ENCODE results near the gene DLG2.

Gene DLG2

DNA sequence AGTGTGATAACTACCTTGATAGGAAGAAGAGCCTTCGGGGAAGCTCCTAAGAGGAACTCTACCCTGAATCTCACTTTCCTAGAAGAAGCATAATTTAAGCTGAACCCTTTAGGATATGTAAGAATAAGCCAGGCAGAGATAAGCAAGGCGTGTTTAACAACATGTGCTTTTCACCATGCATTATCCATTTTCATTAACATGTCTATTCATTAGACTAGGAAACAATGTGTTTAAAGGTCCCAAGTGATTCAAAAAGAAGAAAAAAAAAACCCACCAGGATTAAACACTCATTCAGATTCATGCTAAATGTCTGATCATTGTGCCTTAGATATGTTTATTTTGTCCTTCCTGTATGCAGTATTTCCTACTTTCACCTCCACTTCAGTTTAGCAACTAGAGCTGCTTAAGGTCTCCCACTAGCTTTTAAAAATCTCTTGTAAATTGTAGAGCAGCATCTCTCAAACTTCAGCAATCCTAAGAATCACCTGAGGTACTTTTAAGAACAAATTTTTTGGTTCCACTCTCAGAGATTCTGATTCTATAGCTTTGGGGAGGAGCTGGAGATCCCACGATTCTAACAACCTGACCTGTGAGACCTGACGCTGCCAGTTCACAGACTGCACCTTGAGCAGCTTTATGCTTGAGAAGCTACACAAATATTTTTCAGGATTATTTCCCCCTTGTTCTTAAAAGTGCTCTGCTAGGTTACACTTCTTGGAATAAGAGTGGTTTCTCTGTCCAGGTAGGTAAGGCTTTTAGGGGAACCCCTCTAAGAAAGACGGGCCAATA, 1385.6 kb downstream of the DLG2 start:
- 0 out of 2 replicates have a peak, but pooled peaks cover 4% of the 10 kb centered on the region for H3K27me3 ChIP-seq (ENCODE audit: control insufficient read depth, low read length)
- H3K9me3 ChIP-seq (ENCODE audit: control insufficient read depth, insufficient read depth, low read length): no peaks in the 10 kb centered on the region
- H3K4me2 ChIP-seq (ENCODE audit: low read length): no peak overlapping the region
- no peaks in the 10 kb centered on the region for H3K9me2 ChIP-seq (replicated peaks; ENCODE audit: control insufficient read depth, low read length)
- no peak overlapping the region for H3K27ac ChIP-seq (ENCODE audit: low read depth, low read length)
- H4K20me1 ChIP-seq (ENCODE audit: control insufficient read depth, insufficient read depth, low read depth, low read length): no peaks in the 10 kb centered on the region
- H3K4me1 ChIP-seq (ENCODE audit: control insufficient read depth, low read length): no peaks in the 10 kb centered on the region
- H3K36me3 ChIP-seq (ENCODE audit: control insufficient read depth, low read length): no peaks in the 10 kb centered on the region
- TF ChIP-seq CTCF (IDR thresholded peaks at IDR 0.05; ENCODE audit: low read depth, low read length, poor library complexity, severe bottlenecking) (no peak), EZH2phosphoT487 (IDR thresholded peaks at IDR 0.05; ENCODE audit: borderline replicate concordance, low read length) (no peak)
- H3F3A ChIP-seq (ENCODE audit: control insufficient read depth, insufficient read depth): no peaks in the 10 kb centered on the region
- no peak overlapping the region for H3K4me3 ChIP-seq (ENCODE audit: low read length)
- no peaks in the 10 kb centered on the region for H3K79me2 ChIP-seq (ENCODE audit: control insufficient read depth, low read length)

GRCh38 chr11:84240847-84241246, 1386.3 kb downstream of the DLG2 start:
- TF ChIP-seq CTCF (IDR thresholded peaks at IDR 0.05; ENCODE audit: low read depth, low read length, poor library complexity, severe bottlenecking) (no peak), EZH2phosphoT487 (IDR thresholded peaks at IDR 0.05; ENCODE audit: borderline replicate concordance, low read length) (no peak)
- Histone ChIP-seq H3K4me3 (ENCODE audit: low read length) (no peak overlapping the region), H4K20me1 (ENCODE audit: control insufficient read depth, insufficient read depth, low read depth, low read length) (no peaks in the 10 kb centered on the region), H3F3A (ENCODE audit: control insufficient read depth, insufficient read depth) (no peaks in the 10 kb centered on the region), H3K4me2 (ENCODE audit: low read length) (no peak overlapping the region), H3K27me3 (ENCODE audit: control insufficient read depth, low read length) (0 out of 2 replicates have a peak, but pooled peaks cover 4% of the 10 kb centered on the region), H3K36me3 (ENCODE audit: control insufficient read depth, low read length) (no peaks in the 10 kb centered on the region), H3K4me1 (ENCODE audit: control insufficient read depth, low read length) (no peaks in the 10 kb centered on the region), H3K9me2 (replicated peaks; ENCODE audit: control insufficient read depth, low read length) (no peaks in the 10 kb centered on the region), H3K9me3 (ENCODE audit: control insufficient read depth, insufficient read depth, low read length) (no peaks in the 10 kb centered on the region), H3K27ac (ENCODE audit: low read depth, low read length) (no peak overlapping the region), H3K79me2 (ENCODE audit: control insufficient read depth, low read length) (no peaks in the 10 kb centered on the region)

- no peaks in the 10 kb centered on the region for H3K36me3 ChIP-seq (ENCODE audit: control insufficient read depth, low read length)
- H3K9me2 ChIP-seq (replicated peaks; ENCODE audit: control insufficient read depth, low read length): no peaks in the 10 kb centered on the region
- no peaks in the 10 kb centered on the region for H3F3A ChIP-seq (ENCODE audit: control insufficient read depth, insufficient read depth)
- no peaks in the 10 kb centered on the region for H4K20me1 ChIP-seq (ENCODE audit: control insufficient read depth, insufficient read depth, low read depth, low read length)
- H3K79me2 ChIP-seq (ENCODE audit: control insufficient read depth, low read length): no peaks in the 10 kb centered on the region
- no peak overlapping the region for H3K27ac ChIP-seq (ENCODE audit: low read depth, low read length)
- no peak overlapping the region for H3K4me2 ChIP-seq (ENCODE audit: low read length)
- no peaks in the 10 kb centered on the region for H3K9me3 ChIP-seq (ENCODE audit: control insufficient read depth, insufficient read depth, low read length)
- no peaks in the 10 kb centered on the region for H3K4me1 ChIP-seq (ENCODE audit: control insufficient read depth, low read length)
- TF ChIP-seq CTCF (IDR thresholded peaks at IDR 0.05; ENCODE audit: low read depth, low read length, poor library complexity, severe bottlenecking) (no peak), EZH2phosphoT487 (IDR thresholded peaks at IDR 0.05; ENCODE audit: borderline replicate concordance, low read length) (no peak)
- no peak overlapping the region for H3K4me3 ChIP-seq (ENCODE audit: low read length)
- no peaks in the 10 kb centered on the region for H3K27me3 ChIP-seq (ENCODE audit: control insufficient read depth, low read length)
Measured at GRCh38 chr11:84236436-84236835, 1390.7 kb downstream of the DLG2 start.

Measured in DOHH2 (cell line).